Activated CD4-positive, alpha-beta T cell treated with anti-CD3 and anti-CD28 coated beads, Interleukin-2, amount 50 U/mL, for 48 hours (primary cell): Measurements from ENCODE around the gene CXCL3.

Experiments used
- DNase-seq, 2 experiments: peaks; one replicate each; pipeline ENCODE4 v3.0.0-alpha.2; 2020

The CXCL3 gene

DNA sequence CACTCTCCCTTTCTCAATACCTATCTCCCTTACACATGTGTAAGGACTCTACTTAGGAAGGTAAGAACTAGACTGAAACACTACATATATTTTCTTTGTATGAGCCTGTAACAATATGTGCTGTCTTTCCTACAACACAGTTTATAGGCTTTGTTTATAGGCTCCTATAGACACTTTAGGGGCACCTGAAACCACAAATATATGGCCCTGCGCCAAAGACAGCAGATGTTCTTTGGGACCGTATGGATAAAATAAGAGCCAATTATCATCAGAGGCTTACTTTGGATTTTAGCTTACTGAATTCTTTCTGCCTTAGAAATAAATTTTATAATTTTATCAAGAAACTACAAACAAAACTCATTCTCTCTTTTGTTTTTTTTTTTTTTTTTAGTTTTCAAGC lies 16.6 kb upstream of the CXCL3 start:
- no peak for DNase-seq

GRCh38 chr4:74054483-74055047 lies 16.1 kb upstream of the CXCL3 start:
- no peak for DNase-seq

DNA sequence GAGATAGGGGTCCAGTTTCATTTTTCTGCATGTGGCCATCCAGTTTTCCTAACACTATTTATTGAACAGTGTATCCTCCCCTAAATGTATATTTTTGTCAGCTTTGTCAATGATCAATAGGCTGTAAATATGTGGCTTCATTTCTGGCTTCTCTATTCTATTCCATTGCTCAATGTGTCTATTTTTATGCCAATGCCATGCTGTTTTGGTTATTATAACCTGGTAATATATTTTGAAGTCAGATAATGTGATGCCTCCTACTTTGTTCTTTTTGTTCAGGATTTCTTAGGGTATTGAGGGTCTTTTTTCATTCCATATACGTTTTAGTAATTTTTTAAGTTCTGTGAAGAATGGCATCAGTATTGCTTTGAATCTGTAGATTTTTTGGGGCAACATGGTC lies 8.7 kb upstream of the CXCL3 start:
- no peak for DNase-seq

- DNase-seq = no peak
Observed at GRCh38 chr4:74045772-74046171, 7.3 kb upstream of the CXCL3 start.

- no peak for DNase-seq
Observed at GRCh38 chr4:74045247-74045646, 6.8 kb upstream of the CXCL3 start.

DNA sequence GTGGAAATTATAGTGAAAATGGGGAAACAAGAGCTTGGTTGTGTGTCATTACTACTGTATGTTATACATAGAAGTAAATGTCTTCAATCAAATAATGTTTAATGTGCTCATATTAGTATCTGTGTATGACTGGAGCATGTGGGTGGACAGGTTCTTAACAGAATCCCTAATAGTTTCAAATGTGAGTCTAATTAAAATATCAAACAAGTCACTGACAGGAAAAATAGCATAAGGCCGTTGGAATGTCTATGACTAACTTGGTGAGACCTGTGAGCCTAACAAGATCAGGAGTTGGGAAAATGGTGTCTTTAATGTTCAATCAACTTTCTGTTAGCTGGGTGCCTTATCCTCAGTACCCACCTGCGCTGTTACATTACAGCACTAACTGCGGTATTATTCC lies 6.2 kb upstream of the CXCL3 start:
- no peak for DNase-seq

DNA sequence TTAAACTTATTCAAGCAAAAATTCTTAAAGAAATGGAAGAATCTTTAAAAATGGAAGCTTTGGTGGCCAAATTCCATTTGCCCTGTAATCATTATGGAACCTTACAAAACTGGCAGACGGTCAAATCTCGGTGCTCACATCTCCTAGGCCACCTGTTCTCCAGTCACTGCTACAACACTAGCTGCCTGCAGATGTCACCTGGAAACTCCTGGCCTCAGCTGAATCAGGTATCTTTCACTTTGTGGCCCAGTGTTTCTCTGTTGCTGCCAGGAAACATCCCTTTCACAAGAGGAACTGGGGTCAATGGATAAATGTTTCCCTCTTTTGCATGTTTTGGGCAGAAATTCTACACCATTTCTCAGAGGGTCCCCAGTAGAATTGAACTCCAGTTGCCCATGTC lies 4.2 kb upstream of the CXCL3 start:
- DNase-seq = no peak

- DNase-seq = no peak
Observed at GRCh38 chr4:74041418-74041817, 2.9 kb upstream of the CXCL3 start.

DNA sequence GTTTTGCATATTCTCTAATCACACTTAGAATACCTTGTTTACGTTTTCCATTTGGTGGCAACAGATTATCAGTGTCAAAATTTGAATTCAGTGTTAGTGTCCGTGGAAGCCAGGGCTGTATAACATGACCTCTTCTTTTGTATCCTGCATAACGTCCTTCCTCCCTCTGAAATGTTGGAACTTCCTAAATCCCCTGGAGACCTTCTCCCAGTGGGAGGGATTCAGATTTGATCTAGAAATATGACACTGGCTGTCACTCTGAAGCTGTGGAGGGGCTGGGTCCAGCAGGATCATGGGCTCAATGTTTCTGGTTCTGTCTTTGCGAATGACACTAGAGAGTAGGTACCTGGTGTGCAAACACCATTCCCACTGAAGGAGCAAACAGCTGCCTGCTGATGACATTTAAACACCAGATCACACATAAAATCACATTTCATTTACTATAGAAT lies 850 bp upstream of the CXCL3 start:
- DNase-seq = no peak

- no peak for DNase-seq
Observed at GRCh38 chr4:74038086-74038424, 434 bp downstream of the CXCL3 start.

DNA sequence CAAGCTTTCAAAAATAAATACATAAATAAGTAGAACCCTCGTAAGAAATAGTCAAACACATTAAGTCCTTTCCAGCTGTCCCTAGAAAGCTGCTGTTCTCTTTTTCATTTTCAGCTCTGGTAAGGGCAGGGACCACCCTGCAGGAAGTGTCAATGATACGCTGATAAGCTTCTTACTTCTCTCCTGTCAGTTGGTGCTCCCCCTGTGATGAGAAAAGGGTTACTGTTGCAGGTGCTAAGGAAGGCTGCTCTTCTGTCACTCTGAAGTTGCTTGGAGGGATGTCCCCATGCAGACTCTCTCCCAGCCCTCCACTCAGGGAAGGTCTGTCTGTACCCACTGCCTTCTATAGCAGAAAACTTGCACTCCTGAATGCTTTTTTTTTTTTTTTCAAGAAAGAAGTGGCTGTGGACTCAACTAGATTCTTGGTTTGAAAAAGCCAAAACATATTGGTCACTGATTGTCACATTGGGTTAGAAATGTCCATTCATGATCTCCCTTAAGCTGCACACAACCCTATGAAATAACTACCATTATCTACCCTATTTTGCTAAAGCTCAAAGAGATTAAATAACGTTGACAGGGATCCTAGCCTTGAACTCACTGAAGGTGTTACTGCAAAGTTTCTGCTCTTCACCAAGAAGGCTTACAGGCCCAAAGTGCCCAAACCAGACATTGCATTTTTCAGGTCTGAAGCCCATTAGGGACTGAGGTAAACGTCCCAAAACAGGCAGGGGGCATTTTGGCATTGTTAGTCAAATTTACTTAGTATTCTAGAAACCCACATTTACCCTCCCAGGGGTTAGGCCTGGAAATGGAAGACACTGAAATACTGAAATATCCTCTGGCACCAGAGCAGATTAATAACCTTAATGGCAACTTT lies 1.2 kb downstream of the CXCL3 start:
- no peak for DNase-seq

GRCh38 chr4:74033739-74034138 lies 4.8 kb downstream of the CXCL3 start:
- DNase-seq = no peak

DNA sequence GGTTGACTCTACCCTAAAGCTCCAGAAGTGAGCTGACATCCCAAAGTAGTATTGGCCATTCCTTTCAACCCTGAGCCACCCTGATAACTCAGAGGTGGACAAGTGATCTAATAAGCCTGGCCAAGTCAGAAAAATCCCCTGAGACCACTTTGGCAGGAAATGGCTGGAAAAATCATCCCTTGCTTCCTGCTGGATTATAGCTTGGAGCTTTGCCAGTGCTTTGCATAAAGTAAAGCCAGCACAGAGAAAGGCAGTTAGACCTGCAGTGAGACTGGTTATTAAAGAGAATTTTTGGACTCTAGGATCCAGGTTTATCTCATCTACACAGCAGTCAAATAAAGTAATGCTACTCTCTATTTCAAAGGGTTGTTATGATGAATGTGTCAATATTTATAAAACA lies 6.4 kb downstream of the CXCL3 start:
- DNase-seq = no peak

GRCh38 chr4:74031576-74031975 lies 6.9 kb downstream of the CXCL3 start:
- DNase-seq = no peak

DNA sequence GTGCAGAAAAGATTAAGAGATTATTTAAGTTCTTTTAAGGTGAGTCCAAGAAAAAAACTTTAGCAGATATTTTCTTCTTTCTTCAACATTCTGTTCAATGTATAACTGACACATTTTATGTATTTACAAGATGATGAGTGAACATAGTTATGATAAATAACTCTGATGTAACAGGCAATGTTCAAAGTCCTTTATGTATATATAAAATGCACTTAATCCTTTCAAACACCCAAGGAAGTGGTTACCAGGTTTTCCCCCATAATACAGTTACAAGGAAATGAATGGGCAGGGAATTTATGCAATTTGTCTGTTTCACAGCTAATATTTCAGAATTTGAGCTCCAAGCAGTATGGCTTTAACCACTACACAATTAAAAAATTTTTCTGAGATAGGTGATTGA lies 8.2 kb downstream of the CXCL3 start:
- DNase-seq = no peak

DNA sequence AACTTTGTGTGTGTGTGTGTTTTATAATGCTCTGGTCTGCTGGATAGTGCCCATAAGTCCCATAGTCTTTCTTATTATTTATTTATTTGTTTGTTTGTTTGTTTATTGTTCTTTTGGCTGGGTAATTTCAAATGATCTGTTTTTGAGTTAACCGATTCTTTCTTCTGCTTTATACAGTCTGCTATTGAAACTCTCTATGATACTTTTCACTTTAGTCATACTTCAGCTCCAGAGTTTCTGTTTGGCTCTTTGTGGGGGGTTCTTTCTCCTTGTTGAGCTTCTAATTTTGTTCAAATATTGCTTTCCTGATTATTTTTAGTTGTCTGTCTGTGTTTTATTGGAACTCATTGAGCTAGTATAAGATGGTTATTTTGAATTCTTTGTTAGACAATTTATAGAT lies 10.0 kb downstream of the CXCL3 start:
- no peak for DNase-seq

DNA sequence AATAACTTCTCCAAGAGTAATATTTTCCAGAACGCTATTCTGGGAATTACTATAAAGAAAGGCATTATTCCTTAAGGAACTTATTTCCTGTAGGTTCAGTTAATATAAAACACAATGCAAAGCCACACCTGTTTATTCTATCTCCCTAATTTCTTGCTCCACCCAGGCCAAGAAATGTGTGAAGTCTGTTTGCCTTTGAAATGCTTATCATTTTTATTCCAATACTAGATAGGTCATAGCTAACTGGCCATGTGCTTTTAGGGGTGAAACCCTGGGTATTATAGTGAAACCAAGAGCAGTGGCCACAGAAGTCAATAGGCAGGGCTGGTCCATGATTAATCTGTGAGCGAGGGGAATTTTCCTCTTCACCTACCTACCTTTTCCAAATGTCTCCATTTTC lies 14.8 kb downstream of the CXCL3 start:
- DNase-seq = no peak

DNA sequence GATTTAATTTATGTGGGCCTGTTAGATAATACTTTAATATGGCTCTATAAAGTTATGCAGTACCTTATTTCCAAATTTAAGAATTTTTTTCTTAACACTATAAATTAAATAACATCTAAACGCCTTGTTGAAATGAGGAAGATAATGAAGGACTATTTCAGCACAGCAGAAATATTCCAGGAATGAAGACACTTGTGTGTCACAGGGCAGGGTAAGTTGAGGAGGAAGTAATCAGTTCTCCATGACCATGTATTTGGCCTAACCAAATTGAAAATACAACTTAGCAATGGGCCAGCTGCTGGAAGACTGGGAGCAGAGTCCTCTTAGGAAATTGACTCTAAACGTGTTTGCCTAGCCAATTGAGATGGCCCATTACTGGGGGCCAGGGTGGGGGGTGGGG lies 16.9 kb downstream of the CXCL3 start:
- no peak for DNase-seq

- no peak for DNase-seq
Observed at GRCh38 chr4:74018771-74019170, 19.7 kb downstream of the CXCL3 start.

DNA sequence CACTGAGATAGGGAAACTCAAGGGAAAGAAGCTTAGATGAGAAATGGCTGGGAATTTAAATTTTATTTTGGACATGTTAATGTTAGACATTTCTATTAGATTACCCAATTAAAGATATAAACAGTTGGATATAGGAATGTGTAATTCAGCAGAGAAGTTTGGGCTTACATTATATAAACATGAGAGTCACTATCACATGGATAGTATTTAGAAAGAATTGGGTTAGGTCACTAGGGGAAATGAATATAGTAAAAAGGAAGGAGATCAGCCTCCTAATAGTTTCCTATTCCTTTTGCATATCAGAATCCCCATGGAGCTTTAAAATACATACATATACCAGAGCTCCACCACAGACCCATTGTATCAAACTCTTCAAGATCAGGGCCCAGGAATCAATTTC lies 20.4 kb downstream of the CXCL3 start:
- DNase-seq = no peak

DNA sequence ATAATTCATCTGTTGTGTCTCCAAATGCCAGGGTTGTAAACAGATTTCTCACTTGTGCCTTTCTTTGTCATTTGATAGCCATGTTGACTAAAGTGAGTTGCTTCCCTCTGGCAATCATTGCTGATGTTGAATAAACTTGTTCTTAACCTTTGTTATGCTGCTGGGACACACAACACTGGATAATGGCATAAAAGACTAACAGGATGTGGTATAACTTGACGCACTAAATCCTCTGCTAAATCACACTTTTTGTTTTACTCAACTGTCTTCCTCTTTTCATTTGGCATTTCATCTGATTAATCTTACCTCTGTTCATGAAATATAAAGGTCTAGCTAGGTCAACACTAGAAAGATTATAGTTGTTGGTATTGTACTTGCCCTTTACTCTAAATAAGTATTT lies 22.4 kb downstream of the CXCL3 start:
- no peak for DNase-seq

DNA sequence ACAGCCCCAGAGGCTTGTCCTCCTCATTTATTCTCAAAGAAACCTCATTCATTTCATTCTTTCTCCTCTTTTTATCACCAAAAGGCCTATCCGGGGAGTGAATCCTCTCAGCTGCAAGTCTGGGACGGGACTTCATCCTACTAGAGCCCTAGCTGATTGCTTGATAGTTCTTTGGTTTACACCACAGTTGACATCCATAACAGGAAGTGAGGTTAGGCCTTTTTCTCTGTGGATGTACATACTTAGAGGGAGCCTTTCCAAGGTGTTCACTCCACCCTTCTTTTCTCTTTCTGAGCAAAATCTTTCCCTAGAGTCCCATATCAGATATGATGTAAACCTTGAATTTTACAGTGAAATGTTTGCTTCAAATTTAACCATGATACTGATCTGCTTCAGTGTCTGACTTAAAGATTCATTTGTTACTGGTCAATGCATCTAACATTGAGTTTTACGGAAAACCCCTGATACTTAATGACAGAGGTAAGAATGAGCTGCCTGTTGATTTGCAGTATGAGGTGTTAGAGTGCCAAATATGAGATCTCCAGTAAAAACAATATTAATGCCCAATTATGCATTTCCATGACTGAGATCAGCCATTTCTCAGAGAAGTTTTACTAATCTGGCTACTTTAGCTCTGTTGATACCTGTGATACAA lies 23.2 kb downstream of the CXCL3 start:
- DNase-seq = no peak

DNA sequence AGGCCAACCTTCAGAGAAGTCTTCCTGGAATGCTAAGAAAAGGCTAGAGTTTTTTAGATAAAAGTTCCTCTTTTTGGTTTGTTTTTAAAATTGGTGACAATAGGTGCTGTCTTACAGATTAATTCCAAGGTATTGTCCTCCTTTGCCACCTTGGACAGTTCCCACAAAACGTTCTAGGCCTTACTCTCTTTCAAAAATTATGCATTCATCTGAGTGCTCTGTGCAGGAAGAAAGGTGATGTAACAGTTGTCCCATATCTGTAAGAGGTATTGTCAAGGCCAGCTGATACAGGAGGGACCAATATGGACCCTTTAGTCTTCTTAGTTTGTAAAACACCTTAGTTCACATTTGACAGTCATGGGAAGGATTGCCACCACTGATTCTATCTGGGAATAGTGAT lies 24.2 kb downstream of the CXCL3 start:
- DNase-seq = no peak

GRCh38 chr4:74013264-74013663 lies 25.2 kb downstream of the CXCL3 start:
- no peak for DNase-seq
